Measurements from ENCODE around the gene DDX5. TPM values are rescaled to one million over a fixed set of nuclear protein-coding genes. Genes with fewer than 3 reads are reported as not detected.

The DDX5 gene
- total RNA-seq, 8 experiments from 2014 or later = 340 to 1,038 (median 606) TPM

DNA sequence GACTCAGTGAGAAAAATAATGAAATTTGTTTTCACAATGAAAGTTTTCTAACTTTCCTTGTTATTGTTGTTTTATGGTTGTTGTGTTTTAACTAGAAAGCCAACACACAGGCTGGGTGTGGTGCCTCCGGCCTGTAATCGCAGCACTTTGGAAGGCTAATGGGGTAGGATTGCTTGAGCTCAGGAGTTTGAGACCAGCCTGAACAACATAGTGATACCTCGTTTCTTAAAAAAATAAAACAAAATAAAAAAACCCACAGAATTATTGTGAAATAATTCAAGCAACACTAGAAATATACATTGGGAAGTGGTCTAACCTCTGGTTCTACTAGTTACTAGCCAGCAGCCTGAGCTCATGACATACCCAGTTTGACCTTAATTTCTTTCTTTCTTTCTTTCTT lies 56.5 kb downstream of the DDX5 start:
- peak in 2 of 8 experiments; percentile 53 to 70 for ATAC-seq (replicated peaks in 6 of 8)
- WGBS, 10 experiments = 46 to 95% (median 86%) methylated on average over 1 to 3 of the region's 3 CpGs; no CpG with 5 or more reads in 1 of the 10 experiments
- Histone ChIP-seq H3K4me1 (replicated peaks in 1 of 2) (no peaks in the 10 kb centered on the region), H3K4me3 (no peak overlapping the region), H3K27ac (no peak overlapping the region)
- in situ Hi-C loops (cut with MboI; ENCODE audit: low pct_unique_long_range_greater_than_20kb in 2 of 9, low sequenced_read_pairs in 9 of 9, unreplicated experiment in 9 of 9) = no loop called here

- ATAC-seq (replicated peaks in 6 of 8) = peak in 2 of 8 experiments; percentile 94 to 96
- WGBS, 10 experiments = 0 to 100% (median 73%) methylated on average over 1 to 5 of the region's 10 CpGs
- in situ Hi-C loops (cut with MboI; ENCODE audit: low pct_unique_long_range_greater_than_20kb in 2 of 9, low sequenced_read_pairs in 9 of 9, unreplicated experiment in 9 of 9) = no loop called here
- Histone ChIP-seq H3K4me3 (no peak within 1 kb of the TSS), H3K4me1 (replicated peaks in 1 of 2) (no peaks in the 10 kb centered on the region), H3K27ac (no peak within 1 kb of the TSS)
Measured at GRCh38 chr17:64448665-64449512, 57.2 kb downstream of the DDX5 start, which contains the start of gene MILR1. TSS of gene MILR1 (plus strand) at chr17:64449115. CDS start at chr17:64449169, 54 bp downstream.

Other genes with a start within 250 kb of the DDX5 start
- gene TEX2, start 243.0 kb downstream of the DDX5 start, total RNA-seq = 10 to 100 TPM; 13.9 to 50.9 (median 23.9) TPM
- 1 to 10 TPM in 3 of 8 experiments, under 1 TPM in 5; under 0.01 to 6.5 (median 0.51) TPM for gene PECAM1, start 115.4 kb downstream of the DDX5 start, total RNA-seq
- gene MILR1, start 57.2 kb downstream of the DDX5 start, total RNA-seq = 1 to 10 TPM in 3 of 8 experiments, under 1 TPM in 1, not detected in 4; 0.73 to 2.1 (median 1.6) TPM
- 10 to 100 TPM; 10.8 to 33.2 (median 14.5) TPM for gene POLG2, start 9.2 kb downstream of the DDX5 start, total RNA-seq
- gene CEP95, start 688 bp upstream of the DDX5 start, total RNA-seq = 100 to 1,000 TPM in 1 of 8 experiments, 10 to 100 TPM in 7; 26.6 to 101 (median 65.9) TPM
- 10 to 100 TPM; 15.5 to 35.6 (median 19.1) TPM for gene SMURF2, start 156.0 kb upstream of the DDX5 start, total RNA-seq